SH-SY5Y (cell line): ENCODE results near the gene FBXL4.

Source experiments
- GATA2 ChIP-seq: IDR thresholded peaks from 2 replicates; pipeline ENCODE4 v1.6.1; 2011; ENCODE audit warnings: mild to moderate bottlenecking, low read depth, low read length
- GATA3 ChIP-seq: IDR thresholded peaks from 2 replicates; pipeline ENCODE4 v1.6.1; 2011; ENCODE audit warnings: low read depth, mild to moderate bottlenecking, low read length, moderate library complexity

DNA sequence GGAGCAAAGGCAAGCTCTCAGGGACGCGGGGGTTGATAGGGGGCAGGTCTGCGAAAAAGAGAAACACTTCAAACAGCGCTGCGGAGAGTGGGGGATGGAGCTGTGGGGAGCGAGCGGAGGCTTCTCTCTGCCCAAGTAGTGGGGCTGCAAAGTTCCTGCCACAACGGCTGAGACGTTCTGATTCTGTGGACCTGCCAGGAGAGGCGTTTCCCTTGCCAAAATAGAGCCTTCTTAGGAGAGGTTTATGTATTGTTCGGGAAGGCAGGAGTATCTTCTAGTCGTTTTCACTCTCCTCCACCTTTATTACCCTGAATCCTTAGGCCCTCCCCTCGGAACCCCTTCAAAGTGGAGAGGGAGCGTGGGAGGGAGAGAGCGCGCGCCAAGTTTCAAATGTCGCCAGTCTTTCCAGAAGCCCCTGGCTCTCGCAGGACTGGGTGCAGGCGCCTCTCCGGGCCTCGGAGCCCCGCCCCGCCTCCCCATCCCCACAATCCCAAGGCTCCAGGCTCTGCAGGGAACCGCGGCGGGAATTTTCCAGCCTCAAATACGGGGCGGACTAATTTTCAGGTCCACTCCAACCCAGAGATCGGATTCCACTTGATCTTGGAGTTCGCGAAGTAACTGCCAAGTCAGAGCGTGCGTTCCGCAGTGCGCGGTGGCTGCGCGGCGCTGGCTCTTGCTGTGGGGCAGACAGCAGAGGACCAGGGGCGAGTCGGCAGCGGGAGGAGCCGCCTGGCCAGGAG lies 123.4 kb downstream of the FBXL4 start:
- TF ChIP-seq GATA2 (no peak), GATA3 (no peak)
